ENCODE data around the gene IL6ST.

GRCh38 chr5:55899344-55899743 lies 95.4 kb downstream of the IL6ST start:
- TF ChIP-seq POLR2A (IDR thresholded peaks at IDR 0.05) (no peak), CTCF (IDR thresholded peaks at IDR 0.05) (no peak)
